Choroid plexus epithelial cell (primary cell): Measurements from ENCODE around the gene PRODH2.

Experiments used
- DNase-seq: peaks from one replicate; pipeline ENCODE4 v3.0.0-alpha.2; 2010; ENCODE audit warnings: low read depth
- H3K4me3 ChIP-seq: 2 replicates; pipeline ENCODE4 v1.5.1; 2011; ENCODE audit warnings: low read depth, mild to moderate bottlenecking, control low read depth, low read length, moderate library complexity
- CTCF ChIP-seq: conservative IDR thresholded peaks from 2 replicates; pipeline ENCODE4 v1.5.1; 2011; ENCODE audit warnings: low read depth, mild to moderate bottlenecking, control low read depth, inconsistent platforms, low read length, moderate library complexity

The PRODH2 gene

GRCh38 chr19:35856546-35857149, 44.0 kb upstream of the PRODH2 start, which contains the start of gene KIRREL2:
Gene KIRREL2 (plus strand): TSS chr19:35856911. CDS start chr19:35857120, 209 bp downstream.
- TF ChIP-seq CTCF = no peak
- no peak for DNase-seq
- peak within 1 kb of the TSS; percentile 51 for H3K4me3 ChIP-seq

- TF ChIP-seq CTCF = no peak
- no peak overlapping the region for H3K4me3 ChIP-seq
- DNase-seq = no peak
Observed at GRCh38 chr19:35853038-35853756, 40.6 kb upstream of the PRODH2 start.

- H3K4me3 ChIP-seq = no peak within 1 kb of the TSS
- DNase-seq = no peak
- TF ChIP-seq CTCF = no peak
Observed at GRCh38 chr19:35852029-35852780, 39.6 kb upstream of the PRODH2 start, which contains the start of gene NPHS1. Gene NPHS1 (minus strand): TSS chr19:35852504. CDS start chr19:35851837, 667 bp downstream.

- H3K4me3 ChIP-seq = no peak overlapping the region
- DNase-seq = no peak
- no peak for TF ChIP-seq CTCF
Observed at GRCh38 chr19:35851213-35852028, 38.8 kb upstream of the PRODH2 start.

- no peak for DNase-seq
- no peak for TF ChIP-seq CTCF
- H3K4me3 ChIP-seq = no peak overlapping the region
Observed at GRCh38 chr19:35848919-35849505, 36.4 kb upstream of the PRODH2 start.

- TF ChIP-seq CTCF = no peak
- no peak for DNase-seq
- no peak overlapping the region for H3K4me3 ChIP-seq
Observed at GRCh38 chr19:35848486-35848885, 35.8 kb upstream of the PRODH2 start.
